Gastrocnemius medialis (tissue), 4 donors: ENCODE results near the gene VTI1A. TPM values are rescaled to one million over a fixed set of nuclear protein-coding genes. Genes with fewer than 3 reads are reported as not detected.
"Not testable (repeated sequence)": the region's sequence is repeated elsewhere in the genome, so short reads cannot be mapped to it uniquely, and the experiment has no call there.

Experiments used
- ATAC-seq, 2 donors: fragments of 150-250 bp; one replicate each; pipeline ENCODE4 v1.9.1; 2016
- DNase-seq, 2 donors: peaks; one replicate each; pipeline ENCODE4 v3.0.0-alpha.2; 2019
- H3K27ac ChIP-seq, 4 donors: fragments of 200-600 bp; sonication (generic); 1 replicate in 1 of 4; 2 replicates in 3 of 4; pipeline ENCODE4 v1.5.1; 2016 to 2018; ENCODE audit warnings: mild to moderate bottlenecking in 2 of 4, moderate library complexity in 1 of 4
- H3K27me3 ChIP-seq, 3 donors: fragments of 200-600 bp; sonication (generic) in 2 of 3; 1 replicate in 1 of 3; 2 replicates in 2 of 3; pipeline versions ENCODE4 v1.5.1 to v1.6.0; 2016 to 2019; ENCODE audit warnings: mild to moderate bottlenecking in 1 of 3, moderate library complexity in 1 of 3
- H3K36me3 ChIP-seq, 2 donors: fragments of 200-600 bp; sonication (generic) in 1 of 2; one replicate each; pipeline ENCODE4 v1.5.1; 2017 to 2018
- H3K4me1 ChIP-seq, 2 donors: fragments of 200-600 bp; sonication (generic) in 1 of 2; one replicate each; pipeline ENCODE4 v1.5.1; 2016 to 2017; ENCODE audit warnings: mild to moderate bottlenecking in 2 of 2
- H3K4me3 ChIP-seq, 4 donors: fragments of 200-600 bp; sonication (generic) in 3 of 4; 1 replicate in 1 of 4; 2 replicates in 3 of 4; pipeline ENCODE4 v1.5.1; 2016 to 2019; ENCODE audit warnings: mild to moderate bottlenecking in 2 of 4
- H3K9me3 ChIP-seq, 3 donors: fragments of 200-600 bp; sonication (generic) in 2 of 3; 1 replicate in 1 of 3; 2 replicates in 2 of 3; pipeline ENCODE4 v1.5.1; 2016 to 2019
- POLR2A ChIP-seq, 2 donors: fragments of 450-650 bp; IDR thresholded peaks; one replicate each; pipeline ENCODE4 v1.6.1; 2017; ENCODE audit warnings: antibody characterized with exemption in 2 of 2, mild to moderate bottlenecking in 2 of 2, moderate library complexity in 2 of 2
- in situ Hi-C, 4 donors: fragments of 200-750 bp; cut with MboI; loops; one replicate each; pipeline versions ENCODE4 v1.15.0 to v1.8.0; 2017; ENCODE audit warnings: low sequenced_read_pairs in 4 of 4
- intact Hi-C: fragments of 100-400 bp; cut with DNase I; formaldehyde crosslinking; loops from one replicate; pipeline ENCODE4 v1.15.1; 2023; ENCODE audit warnings: low total_unique reads
- total RNA-seq, 4 donors: library from RNA; depleted of rRNA; stranded (reverse); fragments of >200 nt; gene quantifications; one replicate each; pipeline versions ENCODE4 v1.1.0 to v1.2.3, GENCODE V29; 2016
- TF ChIP-seq, protein P1 (sequence below), 5 experiments: fragments of 450-650 bp in 3 of 5; fragments of 200-600 bp in 2 of 5; sonication (generic) in 2 of 5; IDR thresholded peaks in 4 of 5; conservative IDR thresholded peaks in 1 of 5; 1 replicate in 4 of 5; 2 replicates in 1 of 5; pipeline ENCODE4 v1.5.1; 2016 to 2019; ENCODE audit warnings: antibody characterized with exemption in 5 of 5, mild to moderate bottlenecking in 3 of 5, moderate library complexity in 3 of 5

VTI1A gene
- total RNA-seq, 4 donors from 2014 or later: 26.5 to 51.2 (median 30.6) TPM

DNA sequence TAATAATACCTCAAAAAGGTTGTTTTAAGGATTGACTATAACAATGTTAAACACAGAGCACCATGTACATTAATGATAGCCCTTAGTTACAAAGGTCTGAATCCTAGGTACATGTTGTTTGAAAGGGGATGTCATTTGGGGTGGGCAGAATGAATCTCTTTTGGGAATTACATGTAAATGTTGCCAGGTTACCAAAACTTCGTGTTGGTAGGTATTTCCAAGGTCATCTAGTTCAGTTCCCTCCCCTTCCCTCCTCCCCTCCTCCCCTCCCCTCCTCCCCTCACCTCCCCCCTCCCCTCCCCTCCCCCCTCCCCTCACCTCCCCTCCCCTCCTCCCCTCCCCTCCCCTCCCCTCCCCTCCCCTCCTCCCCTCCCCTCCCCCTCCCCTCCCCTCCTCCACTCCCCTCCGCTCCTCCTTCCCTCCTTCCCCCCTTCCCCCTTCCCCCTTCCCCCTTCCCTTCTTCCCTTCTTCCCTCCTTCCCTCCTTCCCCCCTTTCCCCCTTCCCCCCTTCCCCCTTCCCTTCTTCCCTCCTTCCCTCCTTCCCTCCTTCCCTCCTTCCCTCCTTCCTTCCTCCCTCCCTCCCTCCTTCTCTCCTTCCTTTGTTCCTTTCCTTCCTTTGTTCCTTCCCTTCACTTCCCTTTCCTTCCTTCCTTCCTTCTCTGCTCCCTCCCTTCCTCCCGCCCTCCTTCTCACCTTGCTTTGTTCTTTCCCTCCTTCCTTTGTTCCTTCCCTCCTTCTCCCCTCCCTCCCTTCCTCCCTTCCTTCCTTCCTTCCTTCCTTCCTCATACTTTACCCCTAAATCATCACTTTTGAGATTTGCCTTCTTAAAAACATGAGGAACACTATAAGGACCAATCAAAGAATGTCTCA is 8.1 kb downstream of the VTI1A start:
- no peak for DNase-seq
- Histone ChIP-seq H3K4me1 (peaks cover 6 to 7% of the 10 kb centered on the region in 2 donors), H3K9me3 (no peaks in the 10 kb centered on the region), H3K27me3 (no peaks in the 10 kb centered on the region), H3K36me3 (no peaks in the 10 kb centered on the region), H3K4me3 (no peak overlapping the region), H3K27ac (no peak overlapping the region)
- TF ChIP-seq, protein P1, sequence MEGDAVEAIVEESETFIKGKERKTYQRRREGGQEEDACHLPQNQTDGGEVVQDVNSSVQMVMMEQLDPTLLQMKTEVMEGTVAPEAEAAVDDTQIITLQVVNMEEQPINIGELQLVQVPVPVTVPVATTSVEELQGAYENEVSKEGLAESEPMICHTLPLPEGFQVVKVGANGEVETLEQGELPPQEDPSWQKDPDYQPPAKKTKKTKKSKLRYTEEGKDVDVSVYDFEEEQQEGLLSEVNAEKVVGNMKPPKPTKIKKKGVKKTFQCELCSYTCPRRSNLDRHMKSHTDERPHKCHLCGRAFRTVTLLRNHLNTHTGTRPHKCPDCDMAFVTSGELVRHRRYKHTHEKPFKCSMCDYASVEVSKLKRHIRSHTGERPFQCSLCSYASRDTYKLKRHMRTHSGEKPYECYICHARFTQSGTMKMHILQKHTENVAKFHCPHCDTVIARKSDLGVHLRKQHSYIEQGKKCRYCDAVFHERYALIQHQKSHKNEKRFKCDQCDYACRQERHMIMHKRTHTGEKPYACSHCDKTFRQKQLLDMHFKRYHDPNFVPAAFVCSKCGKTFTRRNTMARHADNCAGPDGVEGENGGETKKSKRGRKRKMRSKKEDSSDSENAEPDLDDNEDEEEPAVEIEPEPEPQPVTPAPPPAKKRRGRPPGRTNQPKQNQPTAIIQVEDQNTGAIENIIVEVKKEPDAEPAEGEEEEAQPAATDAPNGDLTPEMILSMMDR (IDR thresholded peaks at IDR 0.05 in 4 of 5, conservative IDR thresholded peaks at IDR 0.05 in 1 of 5): no peak
- no peak for TF ChIP-seq POLR2A (IDR thresholded peaks at IDR 0.05)
- intact Hi-C loops: no loop called here
- no peak for ATAC-seq
- in situ Hi-C loops: loop anchor here in 1 of 4 donors (25.0 kb wide), 1 partner anchor 268 kb away; the partner anchor contains the start of gene GPAM

DNA sequence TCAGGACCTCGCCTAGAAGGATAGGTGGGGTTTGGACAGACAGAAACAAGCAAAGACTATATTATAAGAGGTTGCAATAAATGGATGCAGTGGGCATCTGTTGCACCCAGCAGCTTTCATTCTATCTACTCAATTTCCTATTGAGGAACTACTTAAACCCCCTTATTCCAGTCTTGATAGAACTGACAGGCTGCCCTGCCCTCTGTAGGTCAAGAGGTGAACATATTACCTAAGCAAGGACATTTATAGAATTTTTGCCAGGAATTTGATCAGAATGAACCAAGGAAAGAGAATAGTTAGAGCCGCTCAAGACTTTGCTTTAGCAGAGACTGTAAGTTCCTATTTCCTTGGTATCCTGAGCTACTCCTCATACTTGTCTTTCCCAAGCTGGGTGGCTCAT is 9.5 kb downstream of the VTI1A start:
- ATAC-seq (no peak), DNase-seq (no peak)
- no peaks in the 10 kb centered on the region for H3K27me3 ChIP-seq
- H3K4me1 ChIP-seq: peaks cover 6 to 7% of the 10 kb centered on the region in 2 donors
- H3K9me3 ChIP-seq: no peaks in the 10 kb centered on the region
- in situ Hi-C loops: loop anchor here in 1 of 4 donors (25.0 kb wide), 1 partner anchor 269 kb away; the partner anchor contains the start of gene GPAM
- no peak overlapping the region for H3K27ac ChIP-seq
- intact Hi-C loops: no loop called here
- no peak for TF ChIP-seq POLR2A (IDR thresholded peaks at IDR 0.05)
- TF ChIP-seq, protein P1 (IDR thresholded peaks at IDR 0.05 in 4 of 5, conservative IDR thresholded peaks at IDR 0.05 in 1 of 5): no peak
- no peaks in the 10 kb centered on the region for H3K36me3 ChIP-seq
- no peak overlapping the region for H3K4me3 ChIP-seq

DNA sequence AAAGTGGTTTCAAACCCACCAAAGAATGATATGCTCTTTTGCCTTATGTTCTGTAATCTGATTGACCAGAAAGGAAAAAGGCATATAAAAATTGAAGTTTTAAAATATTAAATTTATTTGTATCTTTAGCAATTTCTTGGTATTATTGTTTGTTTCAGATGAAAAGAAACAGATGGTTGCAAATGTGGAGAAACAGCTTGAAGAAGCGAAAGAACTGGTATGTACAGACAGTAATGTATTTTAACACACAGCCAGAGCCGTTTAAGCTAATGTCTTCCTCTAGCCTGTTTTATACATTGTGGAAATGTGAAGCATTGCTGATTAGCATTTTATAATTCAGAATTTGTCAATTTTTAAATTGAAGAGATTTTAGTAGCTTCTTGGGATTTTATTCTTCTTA is 13.4 kb downstream of the VTI1A start:
- no peak for ATAC-seq
- in situ Hi-C loops: loop anchor here in 1 of 4 donors (25.0 kb wide), 1 partner anchor 273 kb away; the partner anchor contains the start of gene GPAM
- peaks cover 6 to 7% of the 10 kb centered on the region in 2 donors for H3K4me1 ChIP-seq

DNA sequence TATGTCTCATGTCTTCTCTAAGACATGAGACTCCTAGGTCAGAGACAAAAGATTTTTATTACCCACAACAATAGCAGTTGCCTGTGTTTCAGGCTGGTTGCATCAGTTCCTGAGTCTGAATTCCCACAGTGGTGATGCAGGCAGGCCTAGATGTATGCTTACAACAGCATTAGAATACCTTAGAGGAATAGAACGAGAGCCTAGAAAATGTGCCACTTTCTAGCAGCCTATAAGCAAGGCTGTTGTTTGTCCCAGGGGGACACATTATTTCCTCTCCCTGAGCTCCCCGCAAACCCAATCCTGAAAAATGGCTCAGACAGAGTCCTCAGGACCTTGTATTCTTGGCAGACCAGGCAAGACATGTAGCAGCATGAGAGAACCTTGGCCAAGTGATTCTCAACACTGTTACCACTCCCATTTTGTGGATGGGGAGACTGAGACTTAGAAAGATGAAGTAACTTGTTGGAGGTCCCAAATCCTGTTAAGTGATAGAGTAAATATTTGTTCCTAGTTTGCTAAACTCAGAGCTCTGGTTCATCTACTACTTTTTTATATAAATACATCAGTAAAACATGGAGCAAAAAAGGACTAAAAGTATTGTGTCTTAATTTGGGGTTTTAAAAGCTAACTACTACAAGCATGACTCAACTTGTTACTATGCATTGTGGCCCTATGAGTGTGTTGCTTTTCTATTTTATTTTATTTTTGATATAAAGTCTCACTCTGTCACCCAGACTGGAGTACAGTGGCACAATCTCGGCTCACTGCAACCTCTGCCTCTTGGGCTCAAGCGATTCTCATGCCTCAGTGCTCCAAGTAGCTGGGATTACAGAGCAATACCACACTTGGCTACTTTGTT is 14.2 kb downstream of the VTI1A start:
- Histone ChIP-seq H3K9me3 (no peaks in the 10 kb centered on the region), H3K36me3 (peaks cover 0 to 13% of the 10 kb centered on the region in 2 donors), H3K4me1 (peaks cover 6 to 7% of the 10 kb centered on the region in 2 donors), H3K27me3 (no peaks in the 10 kb centered on the region), H3K4me3 (no peak overlapping the region), H3K27ac (no peak overlapping the region)
- TF ChIP-seq, protein P1 (IDR thresholded peaks at IDR 0.05 in 4 of 5, conservative IDR thresholded peaks at IDR 0.05 in 1 of 5): no peak
- TF ChIP-seq POLR2A (IDR thresholded peaks at IDR 0.05): no peak
- in situ Hi-C loops (loop anchor here in 1 of 4 donors (25.0 kb wide), 1 partner anchor 274 kb away; the partner anchor contains the start of gene GPAM), intact Hi-C loops (no loop called here)
- ATAC-seq (no peak), DNase-seq (no peak)

More for the DNA sequence above, 13.4 kb downstream of the VTI1A start:
- TF ChIP-seq POLR2A (IDR thresholded peaks at IDR 0.05): no peak
- TF ChIP-seq, protein P1 (IDR thresholded peaks at IDR 0.05 in 4 of 5, conservative IDR thresholded peaks at IDR 0.05 in 1 of 5): no peak
- Histone ChIP-seq H3K4me3 (no peak overlapping the region), H3K27ac (no peak overlapping the region), H3K9me3 (no peaks in the 10 kb centered on the region), H3K27me3 (no peaks in the 10 kb centered on the region), H3K36me3 (peaks cover 0 to 8% of the 10 kb centered on the region in 2 donors)
- DNase-seq: no peak
- intact Hi-C loops: no loop called here

DNA sequence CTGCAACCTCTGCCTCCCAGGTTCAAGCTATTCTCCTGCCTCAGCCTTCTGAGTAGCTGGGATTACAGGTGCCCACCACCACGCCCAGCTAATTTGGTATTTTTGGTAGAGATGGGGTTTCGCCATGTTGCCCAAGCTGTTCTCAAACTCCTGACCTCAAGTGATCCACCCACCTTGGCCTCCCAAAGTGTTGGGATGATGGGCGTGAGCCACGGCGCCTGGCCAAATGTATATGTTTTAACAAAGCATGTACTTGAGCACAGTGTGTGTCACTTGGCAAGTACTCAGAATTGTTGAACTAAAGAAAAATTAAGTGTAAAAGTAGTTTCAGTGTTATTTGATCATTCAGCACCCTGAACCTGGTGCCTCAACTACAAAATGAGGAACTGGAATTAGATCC is 17.1 kb downstream of the VTI1A start:
- ATAC-seq, H3K4me3 ChIP-seq, H3K4me1 ChIP-seq, H3K27me3 ChIP-seq, H3K27ac ChIP-seq, H3K9me3 ChIP-seq, intact Hi-C loops, DNase-seq: not testable (repeated sequence)
- in situ Hi-C loops: loop anchor here in 1 of 4 donors (25.0 kb wide), 1 partner anchor 277 kb away; the partner anchor contains the start of gene GPAM
- H3K36me3 ChIP-seq: peaks cover 0 to 25% of the 10 kb centered on the region in 2 donors
